Myocyte (in vitro differentiated cells): ENCODE results near the gene LRGUK. TPM values are rescaled to one million over a fixed set of nuclear protein-coding genes. Genes with fewer than 3 reads are reported as not detected.

ENCODE experiments used
- DNase-seq: peaks from one replicate; pipeline ENCODE4 v3.0.0-alpha.2; 2012; ENCODE audit warnings: low read depth
- total RNA-seq: library from RNA; depleted of rRNA; stranded (reverse); fragments of >200 nt; gene quantifications from 2 replicates; pipeline ENCODE4 v1.2.3, GENCODE V29; 2014

LRGUK gene
- total RNA-seq, 1 donor from 2014 or later = 0.24 TPM

GRCh38 chr7:134298902-134299683, 172.0 kb downstream of the LRGUK start:
- peak; percentile 21 for DNase-seq

- DNase-seq = no peak
Measured at GRCh38 chr7:134300988-134301387, 173.8 kb downstream of the LRGUK start.

GRCh38 chr7:134301592-134301991, 174.5 kb downstream of the LRGUK start:
- no peak for DNase-seq

- DNase-seq = no peak
Measured at GRCh38 chr7:134302120-134302519, 175.0 kb downstream of the LRGUK start.

- DNase-seq = no peak
Measured at GRCh38 chr7:134307320-134307719, 180.2 kb downstream of the LRGUK start.

- DNase-seq = no peak
Measured at GRCh38 chr7:134308548-134308947, 181.4 kb downstream of the LRGUK start.

GRCh38 chr7:134311807-134312206, 184.7 kb downstream of the LRGUK start:
- DNase-seq = no peak

- DNase-seq = no peak
Measured at GRCh38 chr7:134312717-134313116, 185.6 kb downstream of the LRGUK start.

- no peak for DNase-seq
Measured at GRCh38 chr7:134313543-134313942, 186.4 kb downstream of the LRGUK start.

Other genes with a start within 250 kb of the LRGUK start
- gene SLC35B4, start 189.6 kb downstream of the LRGUK start, total RNA-seq = 11.6 and 13.5 TPM in 2 replicates